Measurements from ENCODE around the gene NBPF1. TPM values are rescaled to one million over a fixed set of nuclear protein-coding genes. Genes with fewer than 3 reads are reported as not detected.
"Not testable (repeated sequence)": the region's sequence is repeated elsewhere in the genome, so short reads cannot be mapped to it uniquely, and the experiment has no call there.

The NBPF1 gene
- total RNA-seq, 1 experiment from 2014 or later: 16.1 TPM

- no peak for DNase-seq (ENCODE audit: low read depth, low spot score)
- in situ Hi-C loops (cut with HindIII; ENCODE audit: low pct_unique_long_range_greater_than_20kb, low sequenced_read_pairs): no loop called here
Observed at GRCh38 chr1:16614361-16615252, 1.2 kb upstream of the NBPF1 start.

GRCh38 chr1:16612332-16613172, 812 bp downstream of the NBPF1 start:
- peak; percentile 48 for DNase-seq (ENCODE audit: low read depth, low spot score)
- in situ Hi-C loops (cut with HindIII; ENCODE audit: low pct_unique_long_range_greater_than_20kb, low sequenced_read_pairs): no loop called here

GRCh38 chr1:16611981-16612331, 1.4 kb downstream of the NBPF1 start:
- in situ Hi-C loops (cut with HindIII; ENCODE audit: low pct_unique_long_range_greater_than_20kb, low sequenced_read_pairs); DNase-seq (ENCODE audit: low read depth, low spot score): not testable (repeated sequence)

GRCh38 chr1:16611164-16611563, 2.2 kb downstream of the NBPF1 start:
- DNase-seq (ENCODE audit: low read depth, low spot score); in situ Hi-C loops (cut with HindIII; ENCODE audit: low pct_unique_long_range_greater_than_20kb, low sequenced_read_pairs): not testable (repeated sequence)

GRCh38 chr1:16610553-16610952, 2.8 kb downstream of the NBPF1 start:
- in situ Hi-C loops (cut with HindIII; ENCODE audit: low pct_unique_long_range_greater_than_20kb, low sequenced_read_pairs); DNase-seq (ENCODE audit: low read depth, low spot score): not testable (repeated sequence)

GRCh38 chr1:16609761-16610160, 3.6 kb downstream of the NBPF1 start:
- in situ Hi-C loops (cut with HindIII; ENCODE audit: low pct_unique_long_range_greater_than_20kb, low sequenced_read_pairs); DNase-seq (ENCODE audit: low read depth, low spot score): not testable (repeated sequence)

- no peak for DNase-seq (ENCODE audit: low read depth, low spot score)
- in situ Hi-C loops (cut with HindIII; ENCODE audit: low pct_unique_long_range_greater_than_20kb, low sequenced_read_pairs): no loop called here
Observed at GRCh38 chr1:16608838-16609560, 4.4 kb downstream of the NBPF1 start.

- DNase-seq (ENCODE audit: low read depth, low spot score); in situ Hi-C loops (cut with HindIII; ENCODE audit: low pct_unique_long_range_greater_than_20kb, low sequenced_read_pairs): not testable (repeated sequence)
Observed at GRCh38 chr1:16607853-16608815, 5.2 kb downstream of the NBPF1 start.

- in situ Hi-C loops (cut with HindIII; ENCODE audit: low pct_unique_long_range_greater_than_20kb, low sequenced_read_pairs): no loop called here
- DNase-seq (ENCODE audit: low read depth, low spot score): no peak
Observed at GRCh38 chr1:16607433-16607851, 5.9 kb downstream of the NBPF1 start.

- DNase-seq (ENCODE audit: low read depth, low spot score); in situ Hi-C loops (cut with HindIII; ENCODE audit: low pct_unique_long_range_greater_than_20kb, low sequenced_read_pairs): not testable (repeated sequence)
Observed at GRCh38 chr1:16606666-16607432, 6.5 kb downstream of the NBPF1 start.

GRCh38 chr1:16605532-16606505, 7.5 kb downstream of the NBPF1 start:
- no peak for DNase-seq (ENCODE audit: low read depth, low spot score)
- in situ Hi-C loops (cut with HindIII; ENCODE audit: low pct_unique_long_range_greater_than_20kb, low sequenced_read_pairs): no loop called here

GRCh38 chr1:16605213-16605525, 8.2 kb downstream of the NBPF1 start:
- in situ Hi-C loops (cut with HindIII; ENCODE audit: low pct_unique_long_range_greater_than_20kb, low sequenced_read_pairs): no loop called here
- DNase-seq (ENCODE audit: low read depth, low spot score): no peak

- in situ Hi-C loops (cut with HindIII; ENCODE audit: low pct_unique_long_range_greater_than_20kb, low sequenced_read_pairs): not testable (repeated sequence)
Observed at GRCh38 chr1:16604514-16605212, 8.7 kb downstream of the NBPF1 start.

GRCh38 chr1:16603623-16604022, 9.7 kb downstream of the NBPF1 start:
- in situ Hi-C loops (cut with HindIII; ENCODE audit: low pct_unique_long_range_greater_than_20kb, low sequenced_read_pairs); DNase-seq (ENCODE audit: low read depth, low spot score): not testable (repeated sequence)

More at GRCh38 chr1:16604514-16605212, 8.7 kb downstream of the NBPF1 start:
- DNase-seq (ENCODE audit: low read depth, low spot score): not testable (repeated sequence)
